AG09309 (cell line): ENCODE data around the gene AOC3.
"Not testable (repeated sequence)": the region's sequence is repeated elsewhere in the genome, so short reads cannot be mapped to it uniquely, and the experiment has no call there.

ENCODE experiments used
- DNase-seq: peaks from one replicate; pipeline ENCODE4 v3.0.0-alpha.2; 2010; ENCODE audit warnings: low read depth
- H3K4me3 ChIP-seq: 2 replicates; pipeline ENCODE4 v1.5.1; 2011; ENCODE audit warnings: mild to moderate bottlenecking, low read depth, low read length, moderate library complexity; ENCODE audit not compliant: control insufficient read depth
- CTCF ChIP-seq: IDR thresholded peaks from 2 replicates; pipeline ENCODE4 v1.5.1; 2011; ENCODE audit warnings: mild to moderate bottlenecking, low read depth, low read length, inconsistent platforms; ENCODE audit not compliant: insufficient read depth, control insufficient read depth; ENCODE audit errors: missing control alignments

The AOC3 gene

DNA sequence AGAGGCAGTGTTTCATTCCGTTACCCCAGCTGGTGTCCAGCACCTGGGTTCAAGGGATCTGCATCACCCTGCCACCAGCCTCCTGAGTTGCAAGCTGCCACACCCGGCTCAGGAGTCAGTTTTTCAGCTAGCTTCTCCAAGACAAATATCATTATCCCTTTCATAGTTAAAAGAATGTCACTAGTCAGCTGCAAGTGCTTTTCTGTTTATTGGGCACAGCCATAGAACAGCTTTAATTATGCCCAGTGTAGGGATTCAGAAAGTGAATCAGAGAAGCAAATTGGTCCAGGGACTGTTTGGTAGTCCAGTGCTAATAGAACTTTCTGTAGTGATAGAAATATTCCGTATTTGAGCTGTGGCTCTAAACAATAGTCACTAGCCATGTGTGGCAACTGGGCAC, 2.9 kb upstream of the AOC3 start:
- no peak for DNase-seq
- no peak overlapping the region for H3K4me3 ChIP-seq
- TF ChIP-seq CTCF: no peak

DNA sequence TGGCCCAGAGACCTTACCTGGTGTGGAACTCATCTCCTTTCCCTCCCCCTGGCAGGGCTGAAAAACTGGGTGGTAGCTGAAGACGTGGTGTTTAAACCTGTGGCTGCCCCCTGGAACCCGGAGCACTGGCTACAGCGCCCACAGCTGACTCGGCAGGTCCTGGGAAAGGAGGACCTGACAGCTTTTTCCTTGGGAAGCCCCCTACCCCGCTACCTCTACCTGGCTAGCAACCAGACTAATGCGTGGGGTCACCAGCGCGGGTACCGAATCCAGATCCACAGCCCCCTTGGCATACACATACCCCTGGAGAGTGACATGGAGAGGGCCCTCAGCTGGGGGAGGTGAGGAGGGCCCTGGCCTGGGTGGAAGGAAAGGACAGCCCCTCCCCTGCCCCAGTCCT, 2.0 kb upstream of the AOC3 start:
- no peak for TF ChIP-seq CTCF
- H3K4me3 ChIP-seq: no peak overlapping the region
- DNase-seq: no peak

DNA sequence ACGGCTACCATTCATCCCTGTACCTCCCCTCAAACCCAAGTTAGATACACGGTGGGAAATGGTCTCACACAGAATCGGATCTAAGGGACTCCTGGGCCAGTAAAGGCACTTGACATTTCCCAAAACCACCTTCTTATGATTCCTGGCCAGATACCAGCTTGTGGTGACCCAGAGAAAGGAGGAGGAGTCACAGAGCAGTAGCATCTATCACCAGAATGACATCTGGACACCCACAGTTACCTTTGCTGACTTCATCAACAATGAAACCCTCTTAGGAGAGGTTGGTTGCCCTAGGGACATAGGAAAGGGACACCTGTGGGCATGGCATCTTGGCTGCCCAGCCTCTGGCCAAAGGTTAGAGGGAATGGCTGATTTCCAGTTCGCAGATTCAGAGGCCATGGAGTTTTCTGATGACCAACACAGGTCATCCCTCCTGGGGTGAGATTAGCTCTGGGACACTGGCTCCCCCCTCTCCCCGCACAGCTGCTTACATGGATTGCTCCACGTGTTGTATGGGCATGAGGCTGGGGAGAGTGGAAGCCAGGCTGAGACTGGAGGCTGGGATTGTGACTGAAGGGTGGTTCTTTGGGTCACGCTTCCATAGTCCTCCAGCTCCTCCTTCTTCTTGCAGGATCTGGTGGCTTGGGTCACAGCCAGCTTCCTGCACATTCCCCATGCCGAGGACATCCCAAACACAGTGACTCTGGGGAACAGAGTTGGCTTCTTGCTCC, 1.4 kb upstream of the AOC3 start:
- DNase-seq: no peak
- no peak overlapping the region for H3K4me3 ChIP-seq
- no peak for TF ChIP-seq CTCF

DNA sequence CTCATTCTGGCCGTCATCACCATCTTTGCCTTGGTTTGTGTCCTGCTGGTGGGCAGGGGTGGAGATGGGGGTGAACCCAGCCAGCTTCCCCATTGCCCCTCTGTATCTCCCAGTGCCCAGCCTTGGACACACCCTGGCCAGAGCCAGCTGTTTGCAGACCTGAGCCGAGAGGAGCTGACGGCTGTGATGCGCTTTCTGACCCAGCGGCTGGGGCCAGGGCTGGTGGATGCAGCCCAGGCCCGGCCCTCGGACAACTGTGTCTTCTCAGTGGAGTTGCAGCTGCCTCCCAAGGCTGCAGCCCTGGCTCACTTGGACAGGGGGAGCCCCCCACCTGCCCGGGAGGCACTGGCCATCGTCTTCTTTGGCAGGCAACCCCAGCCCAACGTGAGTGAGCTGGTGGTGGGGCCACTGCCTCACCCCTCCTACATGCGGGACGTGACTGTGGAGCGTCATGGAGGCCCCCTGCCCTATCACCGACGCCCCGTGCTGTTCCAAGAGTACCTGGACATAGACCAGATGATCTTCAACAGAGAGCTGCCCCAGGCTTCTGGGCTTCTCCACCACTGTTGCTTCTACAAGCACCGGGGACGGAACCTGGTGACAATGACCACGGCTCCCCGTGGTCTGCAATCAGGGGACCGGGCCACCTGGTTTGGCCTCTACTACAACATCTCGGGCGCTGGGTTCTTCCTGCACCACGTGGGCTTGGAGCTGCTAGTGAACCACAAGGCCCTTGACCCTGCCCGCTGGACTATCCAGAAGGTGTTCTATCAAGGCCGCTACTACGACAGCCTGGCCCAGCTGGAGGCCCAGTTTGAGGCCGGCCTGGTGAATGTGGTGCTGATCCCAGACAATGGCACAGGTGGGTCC, 607 bp downstream of the AOC3 start:
- H3K4me3 ChIP-seq, DNase-seq: not testable (repeated sequence)

GRCh38 chr17:42852351-42852750, 1.4 kb downstream of the AOC3 start:
- TF ChIP-seq CTCF: no peak
- no peak overlapping the region for H3K4me3 ChIP-seq
- no peak for DNase-seq

- DNase-seq: no peak
- TF ChIP-seq CTCF: no peak
- no peak overlapping the region for H3K4me3 ChIP-seq
These were observed 2.0 kb downstream of the AOC3 start for GRCh38 chr17:42853004-42853403.

DNA sequence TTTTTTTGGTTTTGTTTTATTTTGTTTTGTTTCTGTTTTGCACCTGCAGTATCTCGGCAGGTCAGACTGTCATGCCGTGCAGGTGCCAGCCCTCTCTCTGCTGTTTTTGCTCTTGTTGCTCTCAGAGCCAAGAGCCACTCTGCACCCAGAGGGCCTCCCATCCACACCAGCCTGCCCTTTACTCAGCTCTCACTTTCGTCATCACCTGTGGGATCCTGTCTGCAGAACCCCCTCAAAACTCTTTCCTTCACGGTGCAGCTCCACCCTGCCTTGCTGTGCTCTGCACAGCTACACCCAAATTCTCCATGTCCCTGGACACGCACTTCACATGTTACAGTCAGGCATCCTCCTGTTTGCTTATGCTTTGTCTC, 2.6 kb downstream of the AOC3 start:
- H3K4me3 ChIP-seq: no peak overlapping the region
- TF ChIP-seq CTCF: no peak
- no peak for DNase-seq
